GM12864 (cell line): ENCODE data around the gene LGR6.

Experiments used
- DNase-seq: peaks from one replicate; pipeline ENCODE4 v3.0.0-alpha.2; 2011; ENCODE audit warnings: low read depth
- H3K4me3 ChIP-seq: 2 replicates; pipeline ENCODE4 v1.5.1; 2011; ENCODE audit warnings: mild to moderate bottlenecking, low read depth, low read length, control low read depth
- TF ChIP-seq, protein P1 (sequence below): IDR thresholded peaks from 2 replicates; pipeline ENCODE4 v1.5.1; 2011; ENCODE audit warnings: low read depth, mild to moderate bottlenecking, moderate library complexity, low read length, control low read depth, inconsistent platforms; ENCODE audit errors: missing control alignments

LGR6 gene

GRCh38 chr1:202168861-202169260 lies 24.7 kb upstream of the LGR6 start:
- no peak overlapping the region for H3K4me3 ChIP-seq
- TF ChIP-seq, protein P1, sequence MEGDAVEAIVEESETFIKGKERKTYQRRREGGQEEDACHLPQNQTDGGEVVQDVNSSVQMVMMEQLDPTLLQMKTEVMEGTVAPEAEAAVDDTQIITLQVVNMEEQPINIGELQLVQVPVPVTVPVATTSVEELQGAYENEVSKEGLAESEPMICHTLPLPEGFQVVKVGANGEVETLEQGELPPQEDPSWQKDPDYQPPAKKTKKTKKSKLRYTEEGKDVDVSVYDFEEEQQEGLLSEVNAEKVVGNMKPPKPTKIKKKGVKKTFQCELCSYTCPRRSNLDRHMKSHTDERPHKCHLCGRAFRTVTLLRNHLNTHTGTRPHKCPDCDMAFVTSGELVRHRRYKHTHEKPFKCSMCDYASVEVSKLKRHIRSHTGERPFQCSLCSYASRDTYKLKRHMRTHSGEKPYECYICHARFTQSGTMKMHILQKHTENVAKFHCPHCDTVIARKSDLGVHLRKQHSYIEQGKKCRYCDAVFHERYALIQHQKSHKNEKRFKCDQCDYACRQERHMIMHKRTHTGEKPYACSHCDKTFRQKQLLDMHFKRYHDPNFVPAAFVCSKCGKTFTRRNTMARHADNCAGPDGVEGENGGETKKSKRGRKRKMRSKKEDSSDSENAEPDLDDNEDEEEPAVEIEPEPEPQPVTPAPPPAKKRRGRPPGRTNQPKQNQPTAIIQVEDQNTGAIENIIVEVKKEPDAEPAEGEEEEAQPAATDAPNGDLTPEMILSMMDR: no peak
- no peak for DNase-seq

DNA sequence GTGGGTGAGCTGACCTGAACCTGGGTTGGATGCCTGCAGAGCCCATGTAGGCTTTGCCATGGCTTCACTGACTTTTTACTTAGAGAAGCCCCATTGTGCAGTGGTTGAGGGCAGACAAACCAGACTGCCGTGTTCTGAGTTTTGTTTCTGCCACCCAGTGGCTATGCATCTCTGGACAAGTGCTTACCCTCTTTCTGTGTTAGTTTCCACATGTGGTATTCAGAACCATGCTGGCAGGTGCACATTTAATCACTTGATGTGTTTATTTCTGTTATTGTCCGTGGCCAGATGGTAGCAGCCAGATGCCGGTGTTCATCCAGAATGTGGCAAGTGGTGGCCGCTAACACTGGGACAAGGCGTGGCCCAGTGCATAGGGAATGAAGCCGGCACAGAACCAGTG lies 22.9 kb upstream of the LGR6 start:
- no peak for DNase-seq
- TF ChIP-seq, protein P1: no peak
- no peak overlapping the region for H3K4me3 ChIP-seq

DNA sequence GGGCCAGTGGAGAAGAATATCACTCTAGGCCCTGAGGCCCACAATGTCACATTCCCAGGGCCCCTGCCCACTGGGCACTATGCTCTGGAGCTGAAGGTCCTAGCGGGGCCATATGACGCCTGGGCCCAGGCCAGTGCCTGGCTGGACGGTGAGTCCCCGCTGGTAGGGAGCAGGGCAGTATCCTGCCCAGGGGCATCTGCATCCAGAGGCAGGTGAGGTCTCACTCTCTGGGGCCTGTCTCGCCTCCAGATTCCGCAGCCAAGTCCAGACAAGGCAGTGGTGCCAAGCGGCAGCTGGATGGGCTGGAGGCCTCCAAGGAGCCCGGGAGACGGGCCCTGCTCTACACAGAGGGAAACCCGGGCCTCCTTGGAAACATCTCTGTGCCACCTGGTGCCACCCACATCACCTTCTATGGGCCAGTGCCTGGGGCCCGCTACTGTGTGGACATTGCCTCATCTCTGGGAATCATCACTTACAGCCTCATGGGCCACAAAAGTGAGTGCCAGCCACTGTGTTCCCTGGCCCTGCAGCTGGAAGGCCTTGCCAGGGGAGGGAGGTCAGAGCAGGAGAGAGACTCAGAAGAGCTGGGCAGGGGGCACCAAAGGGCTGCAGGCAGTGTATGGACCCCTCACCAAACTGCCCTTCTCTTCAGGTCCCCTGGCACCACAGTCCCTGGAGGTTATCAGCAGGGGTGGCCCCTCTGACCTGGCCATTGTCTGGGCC lies 22.1 kb upstream of the LGR6 start:
- H3K4me3 ChIP-seq: no peak overlapping the region
- DNase-seq: no peak
- TF ChIP-seq, protein P1: no peak

GRCh38 chr1:202172015-202172355 lies 21.6 kb upstream of the LGR6 start:
- no peak for DNase-seq
- TF ChIP-seq, protein P1: no peak
- H3K4me3 ChIP-seq: no peak overlapping the region

- no peak overlapping the region for H3K4me3 ChIP-seq
- TF ChIP-seq, protein P1: no peak
- DNase-seq: no peak
Measured at GRCh38 chr1:202173993-202174392, 19.6 kb upstream of the LGR6 start.

- no peak overlapping the region for H3K4me3 ChIP-seq
- TF ChIP-seq, protein P1: no peak
- DNase-seq: no peak
Measured at GRCh38 chr1:202176949-202177927, 16.4 kb upstream of the LGR6 start.
